ENCODE results near the gene AGPAT2. TPM values are rescaled to one million over a fixed set of nuclear protein-coding genes. Genes with fewer than 3 reads are reported as not detected.

The AGPAT2 gene
- total RNA-seq, 1 donor from 2014 or later: 47.8 TPM

DNA sequence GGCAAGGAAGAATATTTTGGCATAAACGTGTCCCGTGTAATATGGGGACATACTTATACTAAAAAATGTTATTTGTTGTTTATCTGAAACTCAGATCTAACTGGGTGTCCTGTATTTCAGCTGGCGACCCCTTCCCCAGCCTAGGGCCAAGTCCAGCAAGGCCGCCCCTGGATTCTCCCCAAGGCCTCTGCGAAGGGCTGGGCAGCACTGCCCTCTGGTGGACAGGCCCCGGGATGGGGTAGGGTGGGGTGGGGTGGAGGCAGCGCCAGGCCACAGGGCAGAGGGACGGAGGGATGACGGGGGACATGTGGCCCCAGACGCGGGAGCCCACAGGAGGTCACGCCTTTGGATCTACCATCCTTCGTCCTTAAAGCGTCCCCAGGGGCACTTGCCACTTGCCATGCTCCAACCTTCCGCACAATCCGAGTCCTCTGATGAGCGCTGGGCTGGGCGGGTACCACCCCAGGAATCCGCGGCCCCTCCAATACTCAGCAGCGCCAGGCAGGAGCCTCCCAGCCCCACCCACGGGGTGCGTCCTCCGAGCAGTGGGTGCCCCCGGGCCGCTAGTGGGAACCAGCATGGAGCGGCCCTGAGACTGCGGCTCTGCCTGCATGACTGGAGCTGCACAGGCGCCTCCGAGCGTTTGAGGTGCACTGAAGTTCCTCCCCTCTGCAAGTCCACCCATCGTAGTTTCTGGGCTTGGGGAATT is 7.1 kb upstream of the AGPAT2 start:
- peak overlapping the region; percentile 71 for H3K27ac Mint-ChIP-seq
- H3K9me3 Mint-ChIP-seq: no peaks in the 10 kb centered on the region
- H3K4me1 Mint-ChIP-seq (ENCODE audit: unreplicated experiment): peaks cover 12% of the 10 kb centered on the region
- no peak for DNase-seq (ENCODE audit: extremely low spot score, unreplicated experiment)
- H3K4me3 Mint-ChIP-seq: no peak overlapping the region
- no peaks in the 10 kb centered on the region for H3K36me3 Mint-ChIP-seq
- no peaks in the 10 kb centered on the region for H3K27me3 Mint-ChIP-seq
- TF ChIP-seq, protein P1, sequence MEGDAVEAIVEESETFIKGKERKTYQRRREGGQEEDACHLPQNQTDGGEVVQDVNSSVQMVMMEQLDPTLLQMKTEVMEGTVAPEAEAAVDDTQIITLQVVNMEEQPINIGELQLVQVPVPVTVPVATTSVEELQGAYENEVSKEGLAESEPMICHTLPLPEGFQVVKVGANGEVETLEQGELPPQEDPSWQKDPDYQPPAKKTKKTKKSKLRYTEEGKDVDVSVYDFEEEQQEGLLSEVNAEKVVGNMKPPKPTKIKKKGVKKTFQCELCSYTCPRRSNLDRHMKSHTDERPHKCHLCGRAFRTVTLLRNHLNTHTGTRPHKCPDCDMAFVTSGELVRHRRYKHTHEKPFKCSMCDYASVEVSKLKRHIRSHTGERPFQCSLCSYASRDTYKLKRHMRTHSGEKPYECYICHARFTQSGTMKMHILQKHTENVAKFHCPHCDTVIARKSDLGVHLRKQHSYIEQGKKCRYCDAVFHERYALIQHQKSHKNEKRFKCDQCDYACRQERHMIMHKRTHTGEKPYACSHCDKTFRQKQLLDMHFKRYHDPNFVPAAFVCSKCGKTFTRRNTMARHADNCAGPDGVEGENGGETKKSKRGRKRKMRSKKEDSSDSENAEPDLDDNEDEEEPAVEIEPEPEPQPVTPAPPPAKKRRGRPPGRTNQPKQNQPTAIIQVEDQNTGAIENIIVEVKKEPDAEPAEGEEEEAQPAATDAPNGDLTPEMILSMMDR (conservative IDR thresholded peaks at IDR 0.05): peak; percentile 74

GRCh38 chr9:136693490-136694162 is 6.4 kb upstream of the AGPAT2 start:
- Mint-ChIP-seq H3K27ac (peak overlapping the region; percentile 83), H3K4me3 (no peak overlapping the region), H3K4me1 (ENCODE audit: unreplicated experiment) (peaks cover 12% of the 10 kb centered on the region), H3K36me3 (no peaks in the 10 kb centered on the region), H3K9me3 (no peaks in the 10 kb centered on the region), H3K27me3 (no peaks in the 10 kb centered on the region)
- TF ChIP-seq, protein P1 (conservative IDR thresholded peaks at IDR 0.05): no peak
- DNase-seq (ENCODE audit: extremely low spot score, unreplicated experiment): no peak

DNA sequence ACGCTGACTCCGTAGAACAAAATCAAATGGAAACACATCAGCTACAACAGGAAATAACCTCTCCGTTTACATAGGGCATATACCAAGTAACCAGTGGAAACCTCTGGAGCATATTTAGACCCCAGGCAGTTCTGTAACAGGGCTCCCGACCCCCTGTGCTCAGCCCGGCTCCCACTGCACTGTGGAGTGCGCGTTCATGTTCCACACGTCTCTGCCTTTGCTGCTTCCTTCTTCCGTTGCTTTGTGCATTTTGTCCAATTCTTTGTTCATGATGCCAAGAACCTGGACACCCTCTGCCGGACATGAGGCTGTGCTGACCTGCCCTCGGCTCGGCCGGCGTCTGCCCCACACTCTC is 5.9 kb upstream of the AGPAT2 start:
- H3K27me3 Mint-ChIP-seq: no peaks in the 10 kb centered on the region
- H3K4me1 Mint-ChIP-seq (ENCODE audit: unreplicated experiment): peaks cover 12% of the 10 kb centered on the region
- TF ChIP-seq, protein P1 (conservative IDR thresholded peaks at IDR 0.05): no peak
- no peak overlapping the region for H3K4me3 Mint-ChIP-seq
- no peak for DNase-seq (ENCODE audit: extremely low spot score, unreplicated experiment)
- no peaks in the 10 kb centered on the region for H3K9me3 Mint-ChIP-seq
- H3K27ac Mint-ChIP-seq: peak overlapping the region; percentile 83
- H3K36me3 Mint-ChIP-seq: no peaks in the 10 kb centered on the region

DNA sequence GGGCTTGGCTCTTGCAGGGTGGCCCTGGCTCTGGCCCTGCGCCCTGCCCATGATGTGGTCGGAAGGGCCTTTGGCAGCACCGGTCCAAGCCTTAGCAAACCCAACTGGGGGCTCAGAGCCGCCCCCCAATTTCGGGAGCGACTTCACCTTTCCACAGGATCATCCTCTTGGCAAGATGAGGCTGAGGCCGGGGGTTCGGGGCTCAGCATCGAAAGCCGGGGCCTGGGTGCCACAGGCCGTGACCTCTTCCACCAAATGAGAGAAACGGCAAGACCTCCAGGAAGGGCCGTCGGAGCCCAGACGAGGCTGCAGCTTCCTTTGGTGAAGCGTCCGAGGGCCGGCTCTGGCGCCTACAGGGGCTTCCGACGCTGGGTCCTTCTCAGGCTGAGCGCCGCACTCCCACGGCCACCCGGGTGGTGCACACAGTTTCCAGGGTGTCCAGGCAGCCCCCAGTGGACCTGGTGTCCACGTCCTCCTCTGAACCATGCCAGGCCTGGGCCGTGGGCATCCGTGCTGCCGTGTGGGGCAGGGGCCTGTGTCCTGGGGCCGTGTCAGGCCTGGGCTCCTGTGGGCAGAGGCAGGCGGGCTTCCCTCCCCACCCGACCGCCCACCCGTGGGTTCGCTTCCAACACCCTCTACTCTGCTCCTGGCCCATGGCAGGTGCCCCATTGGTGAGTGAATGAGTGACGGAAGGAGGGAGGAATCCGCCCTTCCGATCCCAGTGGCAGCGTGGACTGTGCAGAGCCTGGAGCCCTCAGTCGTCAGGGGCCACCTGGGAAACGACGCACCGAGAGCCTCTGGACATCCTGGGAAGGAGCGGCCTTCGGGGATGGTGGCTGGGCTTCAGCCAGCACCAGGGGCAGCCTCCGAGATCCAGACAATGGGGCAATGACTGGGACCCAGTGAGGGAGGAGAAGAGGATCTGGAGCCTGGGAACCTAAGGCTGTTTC is 5.2 kb upstream of the AGPAT2 start:
- DNase-seq (ENCODE audit: extremely low spot score, unreplicated experiment): no peak
- TF ChIP-seq, protein P1 (conservative IDR thresholded peaks at IDR 0.05): no peak
- Mint-ChIP-seq H3K4me3 (no peak overlapping the region), H3K27me3 (no peaks in the 10 kb centered on the region), H3K27ac (peak overlapping the region; percentile 83), H3K4me1 (ENCODE audit: unreplicated experiment) (peaks cover 12% of the 10 kb centered on the region), H3K36me3 (no peaks in the 10 kb centered on the region), H3K9me3 (no peaks in the 10 kb centered on the region)

DNA sequence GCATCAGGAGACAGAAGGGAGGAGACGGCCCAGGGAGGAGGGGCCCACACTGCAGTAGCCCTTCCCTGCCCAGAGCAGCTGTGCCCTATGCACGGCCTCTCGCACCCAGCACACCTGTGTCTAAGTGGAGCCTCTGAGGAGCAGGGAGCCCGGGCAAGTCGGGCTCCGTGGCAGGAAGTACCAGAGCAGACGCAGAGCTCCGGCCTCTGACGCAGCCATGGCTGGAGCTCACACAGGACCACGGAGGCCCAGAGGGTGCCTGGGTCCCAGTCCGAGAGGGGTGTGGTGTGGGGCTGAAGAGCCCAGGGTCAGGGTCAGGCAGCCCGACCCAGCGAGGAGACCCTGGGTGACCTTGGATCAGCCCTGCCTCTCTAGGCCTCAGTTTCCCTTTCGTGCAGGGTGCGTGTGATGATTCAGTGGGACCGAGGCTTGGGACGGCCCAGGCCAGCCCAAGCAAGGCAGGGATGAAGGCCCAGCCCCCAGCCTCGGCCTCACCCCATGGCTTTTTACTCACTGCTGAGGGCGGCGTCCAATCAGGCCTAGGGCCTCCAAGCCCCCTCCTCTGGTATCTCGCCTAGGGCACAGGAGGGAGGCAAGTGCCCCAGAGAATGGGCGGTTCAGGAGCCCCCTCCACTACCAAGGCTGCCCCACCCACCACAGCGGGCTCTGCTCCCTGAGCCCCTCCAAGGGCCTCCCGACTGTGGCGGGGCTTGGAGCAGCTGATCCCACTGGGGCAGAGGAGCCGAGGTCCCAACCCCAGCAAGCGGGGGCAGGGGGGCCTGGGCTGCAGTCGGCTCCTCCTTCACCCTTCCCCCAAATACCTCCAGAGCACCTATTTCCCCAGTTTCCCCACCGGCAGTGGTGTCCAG is 4.3 kb upstream of the AGPAT2 start:
- no peak overlapping the region for H3K27ac Mint-ChIP-seq
- peaks cover 8% of the 10 kb centered on the region for H3K4me1 Mint-ChIP-seq (ENCODE audit: unreplicated experiment)
- no peak for DNase-seq (ENCODE audit: extremely low spot score, unreplicated experiment)
- TF ChIP-seq, protein P1 (conservative IDR thresholded peaks at IDR 0.05): no peak
- H3K27me3 Mint-ChIP-seq: no peaks in the 10 kb centered on the region
- H3K4me3 Mint-ChIP-seq: no peak overlapping the region
- H3K9me3 Mint-ChIP-seq: no peaks in the 10 kb centered on the region
- H3K36me3 Mint-ChIP-seq: no peaks in the 10 kb centered on the region
